OCI-LY7 (cell line): ENCODE data around the gene TACR2.

Source experiments
- EZH2phosphoT487 ChIP-seq: fragments of 200-600 bp; sonication (generic); IDR thresholded peaks from 2 replicates; pipeline ENCODE4 v1.6.1; 2018; ENCODE audit warnings: low read depth, borderline replicate concordance, mild to moderate bottlenecking, mixed run types, antibody characterized with exemption, low read length, moderate library complexity, mixed read lengths
- TF ChIP-seq, protein P1 (sequence below): fragments of 200-600 bp; sonication (generic); conservative IDR thresholded peaks from 2 replicates; pipeline ENCODE4 v1.5.1; 2014; ENCODE audit warnings: mild to moderate bottlenecking, antibody characterized with exemption, low read length, moderate library complexity, mixed read lengths

GRCh38 chr10:69466158-69466490 is 49.4 kb upstream of the TACR2 start:
- TF ChIP-seq, protein P1, sequence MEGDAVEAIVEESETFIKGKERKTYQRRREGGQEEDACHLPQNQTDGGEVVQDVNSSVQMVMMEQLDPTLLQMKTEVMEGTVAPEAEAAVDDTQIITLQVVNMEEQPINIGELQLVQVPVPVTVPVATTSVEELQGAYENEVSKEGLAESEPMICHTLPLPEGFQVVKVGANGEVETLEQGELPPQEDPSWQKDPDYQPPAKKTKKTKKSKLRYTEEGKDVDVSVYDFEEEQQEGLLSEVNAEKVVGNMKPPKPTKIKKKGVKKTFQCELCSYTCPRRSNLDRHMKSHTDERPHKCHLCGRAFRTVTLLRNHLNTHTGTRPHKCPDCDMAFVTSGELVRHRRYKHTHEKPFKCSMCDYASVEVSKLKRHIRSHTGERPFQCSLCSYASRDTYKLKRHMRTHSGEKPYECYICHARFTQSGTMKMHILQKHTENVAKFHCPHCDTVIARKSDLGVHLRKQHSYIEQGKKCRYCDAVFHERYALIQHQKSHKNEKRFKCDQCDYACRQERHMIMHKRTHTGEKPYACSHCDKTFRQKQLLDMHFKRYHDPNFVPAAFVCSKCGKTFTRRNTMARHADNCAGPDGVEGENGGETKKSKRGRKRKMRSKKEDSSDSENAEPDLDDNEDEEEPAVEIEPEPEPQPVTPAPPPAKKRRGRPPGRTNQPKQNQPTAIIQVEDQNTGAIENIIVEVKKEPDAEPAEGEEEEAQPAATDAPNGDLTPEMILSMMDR = no peak
- TF ChIP-seq EZH2phosphoT487 = no peak
